ENCODE data around the gene SPAG5.

- TF ChIP-seq CTCF (IDR thresholded peaks at IDR 0.05; ENCODE audit: low read length): no peak
- no peak for TF ChIP-seq EZH2 (optimal IDR thresholded peaks at IDR 0.05; ENCODE audit: low read depth, low read length)
These were observed 16.3 kb downstream of the SPAG5 start for GRCh38 chr17:28582513-28582912.
